NK-92 (cell line): ENCODE results near the gene MAP7D1.
"Not testable (repeated sequence)": the region's sequence is repeated elsewhere in the genome, so short reads cannot be mapped to it uniquely, and the experiment has no call there.

Source experiments
- DNase-seq: peaks from one replicate; lab custom pipeline; 2025; ENCODE audit not compliant: unreplicated experiment; lab: John Stamatoyannopoulos, UW

Gene MAP7D1

DNA sequence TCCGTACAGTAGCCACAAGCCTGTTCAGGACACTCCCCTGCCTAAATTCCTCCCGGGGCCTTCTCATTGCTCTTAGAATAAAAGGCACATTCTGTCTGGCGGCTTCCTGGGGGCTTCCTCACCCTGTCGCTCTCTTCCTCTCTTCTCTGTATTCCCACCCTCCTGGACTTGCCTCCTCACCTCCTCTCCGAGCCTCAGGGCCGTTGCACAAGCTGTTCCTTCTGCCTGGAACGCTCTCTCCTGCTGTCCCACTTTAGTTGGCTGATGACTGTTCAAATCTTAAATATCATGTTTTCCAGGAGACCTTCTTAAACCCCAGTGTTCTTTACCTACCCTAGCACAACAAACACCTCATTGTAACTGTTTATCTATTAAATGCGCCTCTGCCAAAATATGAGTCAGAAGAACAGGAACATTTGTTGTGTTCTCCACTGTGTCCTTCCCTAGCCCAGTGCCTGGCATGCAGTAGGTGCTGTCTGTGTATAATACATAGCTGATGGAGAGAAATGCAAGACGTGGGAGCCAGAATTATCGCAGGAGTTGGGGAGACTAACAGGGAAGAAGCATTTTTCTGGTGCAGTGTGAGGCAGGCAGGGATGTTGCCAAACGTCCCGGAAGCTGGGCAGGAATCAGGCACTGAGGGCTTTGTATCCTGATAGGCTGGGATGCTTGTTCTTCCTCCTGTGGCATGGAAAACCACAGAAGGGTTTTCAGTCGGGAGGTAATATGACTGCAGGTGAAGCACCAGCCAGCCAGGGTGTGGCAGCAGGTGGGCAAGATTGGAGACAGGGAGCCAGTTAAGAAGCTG is 44.2 kb downstream of the MAP7D1 start:
- DNase-seq = no peak

- no peak for DNase-seq
Measured at GRCh38 chr1:36203027-36203553, 47.1 kb downstream of the MAP7D1 start.

- DNase-seq = no peak
Measured at GRCh38 chr1:36203554-36204346, 47.8 kb downstream of the MAP7D1 start.

GRCh38 chr1:36204347-36204909 is 48.5 kb downstream of the MAP7D1 start:
- no peak for DNase-seq

DNA sequence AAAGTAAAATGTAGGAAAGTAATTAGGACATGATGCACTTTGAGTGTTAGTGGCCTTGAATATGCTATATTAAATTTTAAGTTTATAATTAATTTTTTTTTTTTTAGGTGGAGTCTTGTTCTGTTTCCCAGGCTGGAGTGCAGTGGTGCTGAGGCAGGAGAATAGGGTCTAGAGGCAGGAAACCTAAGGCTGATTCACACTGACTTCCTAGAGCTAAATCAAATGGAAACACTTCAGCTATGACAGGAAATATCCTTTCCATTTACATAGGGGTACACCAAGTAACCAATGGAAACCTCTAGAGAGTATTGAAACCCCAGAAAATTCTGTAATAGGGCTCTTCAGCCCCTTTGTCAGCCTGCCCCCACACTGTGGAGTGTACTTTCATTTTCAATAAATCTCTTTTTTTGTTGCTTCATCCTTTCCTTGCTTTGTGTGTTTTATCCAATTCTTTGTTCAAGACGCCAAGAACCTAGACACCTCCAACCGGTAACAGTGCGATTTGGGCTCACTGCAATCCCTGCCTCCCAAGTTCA is 50.4 kb downstream of the MAP7D1 start:
- no peak for DNase-seq

- DNase-seq = no peak
Measured at GRCh38 chr1:36207339-36207738, 51.4 kb downstream of the MAP7D1 start.

GRCh38 chr1:36208978-36209703 is 53.2 kb downstream of the MAP7D1 start:
- no peak for DNase-seq

DNA sequence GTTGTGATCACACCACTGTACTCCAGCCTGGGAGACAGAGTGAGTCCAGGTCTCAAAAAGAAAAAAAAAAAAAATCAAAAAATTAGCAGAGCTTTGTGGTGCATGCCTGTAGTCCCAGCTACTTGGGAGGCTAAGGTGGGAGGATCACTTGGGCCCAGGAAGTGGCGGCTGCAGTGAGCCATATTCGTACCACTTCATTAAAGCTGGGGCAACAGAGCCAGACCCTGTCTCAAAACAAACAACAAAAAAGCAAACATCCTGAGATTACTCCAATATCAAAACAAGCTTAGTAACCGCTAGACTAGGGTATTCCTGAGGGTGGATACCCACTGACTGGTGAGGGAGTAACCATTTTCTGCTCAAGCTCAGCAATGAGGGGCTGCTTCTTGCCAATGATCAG is 55.3 kb downstream of the MAP7D1 start:
- no peak for DNase-seq

DNA sequence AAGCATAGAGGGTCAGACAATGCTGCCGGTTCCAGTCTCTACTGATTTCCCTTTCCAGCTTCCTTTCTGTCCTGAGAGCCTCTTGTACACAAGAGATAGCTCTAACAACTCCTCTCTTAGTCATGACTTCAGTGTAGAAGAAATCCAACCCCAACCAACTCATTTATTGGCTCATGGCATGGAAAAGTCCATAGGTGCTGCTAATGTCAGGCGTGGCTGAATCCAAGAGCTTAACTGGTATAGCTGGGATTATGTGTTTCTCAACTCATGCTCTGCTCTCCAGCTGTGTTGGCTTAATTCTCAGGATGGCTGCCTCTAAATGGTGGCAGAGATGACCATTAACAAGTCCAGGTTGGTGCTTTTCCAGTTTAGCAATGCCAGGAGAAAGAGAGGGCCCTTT is 55.9 kb downstream of the MAP7D1 start:
- DNase-seq = no peak

DNA sequence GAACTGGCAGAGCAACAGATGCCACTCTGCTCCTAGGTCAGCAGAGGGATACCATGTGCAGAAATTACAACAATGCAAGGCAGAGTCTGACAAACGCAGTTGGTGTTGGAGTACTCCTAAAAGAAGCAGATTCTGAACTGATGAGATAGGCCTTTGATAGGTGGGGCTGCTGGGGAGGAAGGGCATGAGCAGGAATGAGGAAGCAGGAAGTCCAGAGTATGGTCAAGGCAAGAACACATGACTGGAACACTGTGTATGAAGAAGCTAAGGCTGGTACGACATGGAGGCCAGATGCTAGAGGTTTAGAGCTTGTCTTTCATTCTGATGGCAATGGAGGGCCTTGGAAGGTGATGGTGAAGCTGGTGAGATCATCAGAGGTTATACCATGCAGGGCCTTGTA is 56.8 kb downstream of the MAP7D1 start:
- no peak for DNase-seq

DNA sequence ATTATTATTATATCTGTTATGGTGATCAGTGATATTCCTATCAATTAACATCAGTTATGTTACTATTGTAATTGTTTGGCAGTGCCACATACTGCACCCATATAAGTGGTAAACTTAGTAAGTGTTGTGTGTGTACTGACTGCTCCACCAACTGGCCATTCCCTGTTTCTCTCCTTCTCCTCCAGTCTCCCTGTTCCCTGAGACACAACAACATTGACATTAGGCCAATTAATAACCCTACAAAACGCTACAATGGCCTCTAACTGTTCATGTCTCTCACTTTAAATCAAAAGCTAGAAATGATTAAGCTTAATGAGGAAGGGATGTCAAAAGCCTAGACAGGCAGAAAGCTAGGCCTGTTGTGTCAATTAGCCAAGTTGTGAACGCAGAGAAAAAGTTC is 61.7 kb downstream of the MAP7D1 start:
- no peak for DNase-seq

DNA sequence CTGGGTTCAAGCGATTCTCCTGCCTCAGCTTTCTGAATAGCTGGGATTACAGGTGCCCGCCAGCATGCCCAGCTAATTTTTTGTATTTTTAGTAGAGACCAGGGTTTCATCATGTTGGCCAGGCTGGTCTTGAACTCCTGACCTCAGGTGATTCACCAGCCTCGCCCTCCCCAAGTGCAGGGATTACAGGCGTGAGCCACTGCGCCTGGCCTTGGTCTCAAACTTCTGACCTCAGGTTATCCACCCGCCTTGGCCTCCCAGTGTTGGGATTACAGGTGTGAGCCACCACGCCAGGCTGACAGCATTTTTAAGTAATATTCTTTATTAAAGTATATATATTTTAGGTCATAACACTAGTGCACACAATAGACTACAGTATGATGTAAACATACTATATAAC is 65.9 kb downstream of the MAP7D1 start:
- DNase-seq = not testable (repeated sequence)

DNA sequence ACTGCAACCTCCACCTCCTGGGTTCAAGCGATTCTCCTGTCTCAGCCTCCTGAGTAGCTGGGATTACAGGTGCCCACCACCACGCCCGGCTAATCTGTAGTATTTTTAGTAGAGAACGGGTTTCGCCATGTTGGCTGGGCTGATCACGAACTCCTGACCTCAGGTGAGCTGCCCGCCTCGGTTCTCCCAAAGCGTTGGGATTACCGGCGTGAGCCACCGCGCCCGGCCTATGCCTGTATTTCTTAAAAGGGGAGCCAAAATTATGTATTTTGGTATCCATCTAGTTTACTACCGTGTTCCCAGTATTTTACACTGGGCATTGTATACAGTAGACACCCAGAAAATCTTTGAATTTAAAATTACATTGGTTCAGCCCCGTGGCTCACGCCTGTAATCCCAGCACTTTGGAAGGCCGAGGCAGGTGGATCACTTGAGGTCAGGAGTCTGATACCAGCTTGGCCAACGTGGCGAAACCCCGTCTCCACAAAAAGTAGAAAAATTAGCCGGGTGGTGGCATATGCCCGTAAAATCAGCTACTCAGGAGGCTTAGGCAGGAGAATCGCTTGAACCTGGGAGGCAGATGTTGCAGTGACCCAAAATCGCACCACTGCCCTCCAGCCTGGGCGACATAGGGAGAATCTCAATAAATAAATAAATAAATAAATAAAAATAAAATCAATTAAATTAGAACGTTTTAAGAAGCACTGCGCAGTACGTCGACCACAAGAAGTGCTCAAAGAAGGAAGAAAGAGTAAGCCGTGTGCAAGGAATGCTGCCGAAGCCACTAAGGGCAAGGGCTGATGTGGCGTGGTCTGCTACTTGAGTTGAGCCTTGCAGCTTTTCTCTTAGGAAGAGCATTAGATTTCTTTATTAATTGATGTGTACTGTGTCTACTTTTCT is 66.8 kb downstream of the MAP7D1 start:
- no peak for DNase-seq

- no peak for DNase-seq
Measured at GRCh38 chr1:36223381-36223995, 67.5 kb downstream of the MAP7D1 start.

GRCh38 chr1:36223996-36224536 is 68.1 kb downstream of the MAP7D1 start, which contains the start of gene THRAP3:
Gene THRAP3, plus strand, starts transcription at chr1:36224443. Its CDS starts 58,121 bp downstream, at chr1:36282564.
- peak; percentile 95 for DNase-seq

DNA sequence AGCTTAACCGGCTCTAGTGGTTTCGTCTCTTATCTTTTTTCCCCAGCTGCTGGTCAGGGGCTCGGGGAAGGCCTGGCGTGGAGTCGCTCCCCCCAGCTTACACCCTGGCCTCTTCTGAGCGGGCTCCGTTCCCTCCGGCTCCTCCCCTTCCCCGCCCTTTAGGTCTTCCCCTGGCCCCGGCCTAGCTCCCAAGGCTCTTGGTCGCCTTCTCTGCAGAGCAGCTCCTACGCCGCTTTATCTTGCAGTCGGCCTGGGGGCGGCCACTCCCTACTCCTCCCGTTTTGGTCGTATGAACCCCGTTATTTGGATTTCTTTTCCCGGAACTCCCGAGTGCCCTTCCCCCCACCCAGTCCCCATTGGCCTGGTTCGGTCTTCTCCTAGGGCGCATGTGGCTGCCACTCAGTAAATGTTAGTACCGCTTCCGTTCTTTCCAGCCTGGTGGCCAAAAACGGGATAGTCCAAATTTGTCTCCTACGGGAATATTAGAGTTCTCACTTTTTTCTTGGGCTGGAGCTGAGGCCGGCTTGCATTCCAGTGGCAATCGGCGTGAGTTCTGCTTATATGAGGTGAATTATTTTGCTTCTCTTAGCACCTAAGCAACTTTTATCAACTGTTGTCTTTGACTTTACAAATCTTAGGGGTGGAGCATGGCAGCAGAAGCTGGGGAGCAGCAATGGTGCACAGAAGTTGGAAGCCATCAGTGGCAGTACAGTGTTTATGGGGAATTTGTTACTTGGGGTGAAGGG is 68.8 kb downstream of the MAP7D1 start:
- peak; percentile 65 for DNase-seq

GRCh38 chr1:36225283-36225899 is 69.4 kb downstream of the MAP7D1 start:
- DNase-seq = no peak

DNA sequence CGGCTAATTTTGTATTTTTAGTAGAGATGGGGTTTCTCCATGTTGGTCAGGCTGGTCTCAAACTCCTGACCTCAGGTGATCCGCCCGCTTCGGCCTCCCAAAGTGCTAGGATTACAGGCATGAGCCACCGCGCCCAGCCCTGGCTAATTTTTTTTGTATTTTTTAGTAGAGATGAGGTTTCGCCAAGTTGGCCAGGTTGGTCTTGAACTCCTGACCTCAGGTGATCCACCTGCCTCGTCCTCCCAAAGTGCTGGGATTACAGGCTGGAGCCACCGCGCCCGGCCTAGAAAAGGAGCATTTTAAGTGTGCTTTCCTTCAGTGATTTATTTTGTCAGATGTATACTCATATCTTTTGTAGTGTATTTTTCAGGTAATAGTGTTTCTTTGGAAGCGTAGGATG is 74.3 kb downstream of the MAP7D1 start:
- not testable (repeated sequence) for DNase-seq
